CD14-positive monocyte (primary cell): ENCODE measurements around the gene SEMA4G. TPM values are rescaled to one million over a fixed set of nuclear protein-coding genes. Genes with fewer than 3 reads are reported as not detected.

Experiments used
- DNase-seq, 3 donors: peaks; one replicate each; pipeline ENCODE4 v3.0.0-alpha.2; 2011 to 2022
- H2AFZ ChIP-seq: 2 replicates; pipeline ENCODE4 v1.6.0; 2012; ENCODE audit warnings: mild to moderate bottlenecking, low read depth, low read length, inconsistent platforms; ENCODE audit not compliant: insufficient read depth, poor library complexity, severe bottlenecking
- H3K27ac ChIP-seq, 2 donors: 1 replicate in 1 of 2; 2 replicates in 1 of 2; pipeline ENCODE4 v1.5.1; 2012 to 2013; ENCODE audit warnings: low read length in 2 of 2, control low read depth in 1 of 2, inconsistent platforms in 1 of 2, low read depth in 1 of 2, mild to moderate bottlenecking in 1 of 2
- H3K27me3 ChIP-seq, 2 donors: one replicate each; pipeline versions ENCODE4 v1.6.0 to v1.6.1; 2011 to 2013; ENCODE audit warnings: low read length in 2 of 2; ENCODE audit not compliant: control insufficient read depth in 2 of 2, insufficient read depth in 2 of 2
- H3K36me3 ChIP-seq, 2 donors: replicated peaks in 1 of 2; 1 replicate in 1 of 2; 2 replicates in 1 of 2; pipeline versions ENCODE4 v1.5.1 to v1.6.1; 2012 to 2013; ENCODE audit warnings: low read length in 2 of 2, control low read depth in 1 of 2, inconsistent platforms in 1 of 2, mild to moderate bottlenecking in 1 of 2; ENCODE audit not compliant: insufficient read depth in 2 of 2, control insufficient read depth in 1 of 2
- H3K4me1 ChIP-seq, 2 donors: 1 replicate in 1 of 2; 2 replicates in 1 of 2; pipeline versions ENCODE4 v1.5.1 to v1.6.1; 2012 to 2013; ENCODE audit warnings: low read length in 2 of 2, control low read depth in 1 of 2, inconsistent platforms in 1 of 2, mild to moderate bottlenecking in 1 of 2, moderate library complexity in 1 of 2; ENCODE audit not compliant: insufficient read depth in 2 of 2, control insufficient read depth in 1 of 2
- H3K4me2 ChIP-seq: replicated peaks from 2 replicates; pipeline ENCODE3; 2012; ENCODE audit warnings: low read length, moderate library complexity, mild to moderate bottlenecking; ENCODE audit not compliant: poor library complexity, severe bottlenecking; ENCODE audit errors: extremely low read depth
- H3K4me3 ChIP-seq, 3 experiments: fragments of 200-600 bp in 1 of 3; sonication (generic) in 1 of 3; replicated peaks in 1 of 3; 1 replicate in 2 of 3; 2 replicates in 1 of 3; pipeline ENCODE4 v1.5.1; 2011 to 2013; ENCODE audit warnings: low read length in 3 of 3, mild to moderate bottlenecking in 3 of 3, control low read depth in 2 of 3, low read depth in 2 of 3, inconsistent platforms in 1 of 3, moderate library complexity in 1 of 3
- H3K79me2 ChIP-seq: 2 replicates; pipeline ENCODE4 v1.6.0; 2012; ENCODE audit warnings: mild to moderate bottlenecking, control low read depth, inconsistent platforms, low read length, moderate library complexity; ENCODE audit not compliant: insufficient read depth
- H3K9ac ChIP-seq: 2 replicates; pipeline ENCODE4 v1.6.0; 2017; ENCODE audit warnings: low read length, mild to moderate bottlenecking; ENCODE audit not compliant: insufficient read depth, poor library complexity, severe bottlenecking
- H3K9me3 ChIP-seq, 2 donors: replicated peaks in 1 of 2; 1 replicate in 1 of 2; 2 replicates in 1 of 2; pipeline versions ENCODE4 v1.5.1 to v1.6.1; 2012 to 2013; ENCODE audit warnings: low read length in 2 of 2, control low read depth in 1 of 2; ENCODE audit not compliant: control insufficient read depth in 1 of 2, insufficient read depth in 1 of 2
- H4K20me1 ChIP-seq: 2 replicates; pipeline ENCODE4 v1.6.0; 2012; ENCODE audit warnings: mild to moderate bottlenecking, low read length, control low read depth, moderate library complexity; ENCODE audit not compliant: insufficient read depth
- H3K27ac Mint-ChIP-seq, 7 donors: one replicate each; pipeline ENCODE4 v1.8.0; 2020; ENCODE audit warnings: mild to moderate bottlenecking in 7 of 7, mixed read lengths in 7 of 7, moderate library complexity in 6 of 7, inconsistent platforms in 2 of 7
- H3K27me3 Mint-ChIP-seq, 3 donors: one replicate each; pipeline ENCODE4 v1.8.0; 2021 to 2022; ENCODE audit warnings: low read depth in 3 of 3, mild to moderate bottlenecking in 3 of 3, mixed read lengths in 3 of 3, moderate library complexity in 3 of 3, inconsistent platforms in 1 of 3
- H3K36me3 Mint-ChIP-seq, 2 donors: one replicate each; pipeline ENCODE4 v1.8.0; 2020; ENCODE audit warnings: mixed read lengths in 2 of 2, inconsistent platforms in 1 of 2, mild to moderate bottlenecking in 1 of 2
- H3K4me1 Mint-ChIP-seq: one replicate; pipeline ENCODE4 v1.8.0; 2020; ENCODE audit warnings: mild to moderate bottlenecking, mixed read lengths
- H3K4me3 Mint-ChIP-seq, 2 donors: one replicate each; pipeline ENCODE4 v1.8.0; 2020; ENCODE audit warnings: mild to moderate bottlenecking in 2 of 2, mixed read lengths in 2 of 2, moderate library complexity in 1 of 2
- H3K9me3 Mint-ChIP-seq, 7 donors: one replicate each; pipeline ENCODE4 v1.8.0; 2020 to 2022; ENCODE audit warnings: mixed read lengths in 7 of 7, mild to moderate bottlenecking in 6 of 7, moderate library complexity in 6 of 7, inconsistent platforms in 2 of 7
- WGBS: methylation state at CpG from one replicate; pipeline ENCODE4 v1.1.5; 2013; ENCODE audit warnings: missing lambda C conversion rate; ENCODE audit not compliant: insufficient coverage; 5-methylcytosine and 5-hydroxymethylcytosine counted together
- intact Hi-C, 2 donors: fragments of 100-400 bp; cut with micrococcal nuclease; formaldehyde crosslinking; loops; one replicate each; pipeline versions ENCODE4 v1.15.0 to v1.15.1; 2023
- polyA plus RNA-seq, 3 donors: library from polyadenylated mRNA; depleted of rRNA in 1 of 3; unstranded in 2 of 3; stranded (reverse) in 1 of 3; fragments of 300-500 nt in 2 of 3; fragments of >200 nt in 1 of 3; fragmentation: Illumina TruSeq in 2 of 3; gene quantifications; 1 replicate in 2 of 3; 2 replicates in 1 of 3; pipeline ENCODE4 v1.2.3, GENCODE V29; 2012 to 2021
- TF ChIP-seq, protein P1 (sequence below): fragments of 200-600 bp; IDR thresholded peaks from one replicate; pipeline ENCODE4 v1.8.0; 2022; ENCODE audit warnings: antibody characterized with exemption, mild to moderate bottlenecking

SEMA4G gene
- polyA plus RNA-seq, 3 donors: 0.24 TPM; not detected in 2

DNA sequence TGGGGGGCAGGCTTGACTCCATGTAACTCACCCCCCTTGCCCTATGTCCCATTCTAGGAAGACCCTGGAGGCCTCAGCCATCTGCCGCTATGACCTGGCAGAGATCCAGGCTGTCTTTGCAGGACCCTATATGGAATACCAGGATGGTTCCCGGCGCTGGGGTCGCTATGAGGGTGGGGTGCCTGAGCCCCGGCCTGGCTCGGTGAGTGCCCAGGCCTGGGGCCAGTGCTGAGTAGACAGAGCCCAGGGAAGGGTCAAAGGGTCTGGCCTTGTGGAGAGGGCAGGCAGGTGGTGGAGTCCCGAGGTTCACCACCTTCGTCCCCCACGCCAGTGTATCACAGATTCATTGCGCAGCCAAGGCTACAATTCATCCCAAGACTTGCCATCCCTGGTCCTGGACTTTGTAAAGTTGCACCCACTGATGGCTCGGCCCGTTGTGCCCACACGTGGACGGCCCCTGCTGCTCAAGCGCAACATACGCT, 10.5 kb downstream of the SEMA4G start:
- H3K27me3 Mint-ChIP-seq: peaks cover 0 to 2% (median 0%) of the 10 kb centered on the region in 3 donors
- WGBS: 97% methylated on average over 16 of the region's 16 CpGs
- peak overlapping the region in 1 of 7 donors; percentile 69 for H3K27ac Mint-ChIP-seq
- no peaks in the 10 kb centered on the region for H3K27me3 ChIP-seq
- no peak overlapping the region for H3K27ac ChIP-seq
- peaks cover 36 to 39% of the 10 kb centered on the region in 2 donors for H3K36me3 Mint-ChIP-seq
- peaks cover 0 to 1% (median 0%) of the 10 kb centered on the region in 7 donors for H3K9me3 Mint-ChIP-seq
- H3K9ac ChIP-seq: no peak overlapping the region
- no peak overlapping the region for H2AFZ ChIP-seq
- no peak overlapping the region for H3K4me3 ChIP-seq
- TF ChIP-seq, protein P1, sequence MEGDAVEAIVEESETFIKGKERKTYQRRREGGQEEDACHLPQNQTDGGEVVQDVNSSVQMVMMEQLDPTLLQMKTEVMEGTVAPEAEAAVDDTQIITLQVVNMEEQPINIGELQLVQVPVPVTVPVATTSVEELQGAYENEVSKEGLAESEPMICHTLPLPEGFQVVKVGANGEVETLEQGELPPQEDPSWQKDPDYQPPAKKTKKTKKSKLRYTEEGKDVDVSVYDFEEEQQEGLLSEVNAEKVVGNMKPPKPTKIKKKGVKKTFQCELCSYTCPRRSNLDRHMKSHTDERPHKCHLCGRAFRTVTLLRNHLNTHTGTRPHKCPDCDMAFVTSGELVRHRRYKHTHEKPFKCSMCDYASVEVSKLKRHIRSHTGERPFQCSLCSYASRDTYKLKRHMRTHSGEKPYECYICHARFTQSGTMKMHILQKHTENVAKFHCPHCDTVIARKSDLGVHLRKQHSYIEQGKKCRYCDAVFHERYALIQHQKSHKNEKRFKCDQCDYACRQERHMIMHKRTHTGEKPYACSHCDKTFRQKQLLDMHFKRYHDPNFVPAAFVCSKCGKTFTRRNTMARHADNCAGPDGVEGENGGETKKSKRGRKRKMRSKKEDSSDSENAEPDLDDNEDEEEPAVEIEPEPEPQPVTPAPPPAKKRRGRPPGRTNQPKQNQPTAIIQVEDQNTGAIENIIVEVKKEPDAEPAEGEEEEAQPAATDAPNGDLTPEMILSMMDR: no peak
- H4K20me1 ChIP-seq: no peaks in the 10 kb centered on the region
- H3K4me1 Mint-ChIP-seq: no peaks in the 10 kb centered on the region
- H3K4me3 Mint-ChIP-seq: no peak overlapping the region
- H3K4me2 ChIP-seq: no peak overlapping the region
- no peaks in the 10 kb centered on the region for H3K4me1 ChIP-seq
- no peaks in the 10 kb centered on the region for H3K9me3 ChIP-seq
- H3K79me2 ChIP-seq: no peaks in the 10 kb centered on the region
- DNase-seq: no peak
- peaks cover 11 to 41% of the 10 kb centered on the region in 2 donors for H3K36me3 ChIP-seq
- intact Hi-C loops: loop anchor here in 1 of 2 donors (10.0 kb wide), 1 partner anchor 65 kb away; the partner anchor contains the start of gene SLF2

DNA sequence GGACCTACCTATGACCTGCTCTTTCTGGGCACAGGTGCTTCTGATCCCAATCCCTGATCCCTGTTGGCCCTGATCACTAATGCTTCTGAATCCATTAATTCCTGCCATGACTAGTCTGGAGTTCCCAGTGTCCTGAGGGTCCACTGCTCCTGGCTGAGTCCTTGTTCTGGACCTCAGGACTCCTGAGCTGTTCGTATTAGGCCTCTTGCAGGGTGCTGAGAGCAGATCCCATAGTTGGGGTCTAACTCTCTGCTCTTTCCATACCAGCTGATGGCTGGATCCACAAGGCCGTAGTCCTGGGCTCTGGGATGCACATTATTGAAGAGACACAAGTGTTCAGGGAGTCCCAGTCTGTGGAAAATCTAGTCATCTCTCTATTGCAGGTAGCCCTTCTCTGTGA, 11.0 kb downstream of the SEMA4G start:
- Histone ChIP-seq H3K27me3 (no peaks in the 10 kb centered on the region), H3K4me2 (no peak overlapping the region), H3K4me3 (no peak overlapping the region), H3K9ac (no peak overlapping the region), H3K36me3 (peaks cover 11 to 46% of the 10 kb centered on the region in 2 donors), H3K9me3 (no peaks in the 10 kb centered on the region), H3K79me2 (no peaks in the 10 kb centered on the region), H3K4me1 (no peaks in the 10 kb centered on the region), H2AFZ (no peak overlapping the region), H3K27ac (no peak overlapping the region), H4K20me1 (no peaks in the 10 kb centered on the region)
- no peak for DNase-seq
- peaks cover 0 to 1% (median 0%) of the 10 kb centered on the region in 7 donors for H3K9me3 Mint-ChIP-seq
- intact Hi-C loops: loop anchor here in 1 of 2 donors (10.0 kb wide), 1 partner anchor 66 kb away; the partner anchor contains the start of gene SLF2
- H3K36me3 Mint-ChIP-seq: peaks cover 36 to 39% of the 10 kb centered on the region in 2 donors
- no peak overlapping the region for H3K4me3 Mint-ChIP-seq
- no peak overlapping the region for H3K27ac Mint-ChIP-seq
- TF ChIP-seq, protein P1: no peak
- peaks cover 0 to 2% (median 0%) of the 10 kb centered on the region in 3 donors for H3K27me3 Mint-ChIP-seq
- 100% methylated on average over 2 of the region's 2 CpGs for WGBS
- no peaks in the 10 kb centered on the region for H3K4me1 Mint-ChIP-seq
